Tibial nerve (tissue), 4 donors: ENCODE results near the gene AMBRA1. TPM values are rescaled to one million over a fixed set of nuclear protein-coding genes. Genes with fewer than 3 reads are reported as not detected.

Experiments
- DNase-seq, 2 donors: peaks; one replicate each; pipeline ENCODE4 v3.0.0-alpha.2; 2019; ENCODE audit warnings: low spot score in 2 of 2
- H3K27ac ChIP-seq, 4 donors: fragments of 200-600 bp; sonication (generic) in 3 of 4; one replicate each; pipeline ENCODE4 v1.5.1; 2017 to 2019; ENCODE audit warnings: mild to moderate bottlenecking in 1 of 4
- H3K27me3 ChIP-seq, 2 donors: fragments of 200-600 bp; sonication (generic) in 1 of 2; one replicate each; pipeline versions ENCODE4 v1.5.1 to v1.6.0; 2017 to 2019
- H3K36me3 ChIP-seq, 3 donors: fragments of 200-600 bp; sonication (generic); one replicate each; pipeline ENCODE4 v1.5.1; 2018 to 2019
- H3K4me1 ChIP-seq, 4 donors: fragments of 200-600 bp; sonication (generic) in 3 of 4; one replicate each; pipeline ENCODE4 v1.5.1; 2017 to 2019
- H3K4me3 ChIP-seq, 4 donors: fragments of 200-600 bp; sonication (generic) in 3 of 4; one replicate each; pipeline ENCODE4 v1.5.1; 2017 to 2019; ENCODE audit warnings: mild to moderate bottlenecking in 1 of 4, moderate library complexity in 1 of 4
- H3K9me3 ChIP-seq, 4 donors: fragments of 200-600 bp; sonication (generic) in 3 of 4; one replicate each; pipeline ENCODE4 v1.5.1; 2017 to 2019
- CTCF ChIP-seq, 5 experiments: fragments of 200-600 bp in 3 of 5; fragments of 450-650 bp in 2 of 5; sonication (generic) in 3 of 5; IDR thresholded peaks; one replicate each; pipeline ENCODE4 v1.5.1; 2016 to 2019; ENCODE audit warnings: antibody characterized with exemption in 5 of 5, mild to moderate bottlenecking in 3 of 5, moderate library complexity in 2 of 5
- EP300 ChIP-seq, 2 donors: sonication (generic); formaldehyde crosslinking; IDR thresholded peaks; one replicate each; pipeline ENCODE4 v1.6.1; 2017; ENCODE audit warnings: antibody characterized with exemption in 2 of 2, mild to moderate bottlenecking in 1 of 2
- POLR2A ChIP-seq, 2 donors: fragments of 450-650 bp; IDR thresholded peaks; one replicate each; pipeline ENCODE4 v1.6.1; 2017; ENCODE audit warnings: antibody characterized with exemption in 2 of 2, mild to moderate bottlenecking in 2 of 2, moderate library complexity in 2 of 2
- WGBS, 2 donors: methylation state at CpG; one replicate each; pipeline ENCODE4 v1.1.5; 2018; 5-methylcytosine and 5-hydroxymethylcytosine counted together
- total RNA-seq, 4 donors: library from RNA; depleted of rRNA; stranded (reverse); fragments of >200 nt; gene quantifications; one replicate each; pipeline ENCODE4 v1.1.0, GENCODE V29; 2016

Gene AMBRA1
- total RNA-seq, 4 donors from 2014 or later, result 31.0 to 43.7 (median 35.8) TPM

GRCh38 chr11:46363455-46364005 is 230.3 kb downstream of the AMBRA1 start:
- Histone ChIP-seq H3K27ac (peak overlapping the region in 2 of 4 donors; percentile 83 to 84), H3K4me1 (peaks cover 0 to 65% (median 40%) of the 10 kb centered on the region in 4 donors), H3K4me3 (peak overlapping the region in 1 of 4 donors; percentile 12), H3K9me3 (no peaks in the 10 kb centered on the region), H3K36me3 (peaks cover 0 to 2% (median 0%) of the 10 kb centered on the region in 3 donors), H3K27me3 (no peaks in the 10 kb centered on the region)
- 41 to 50% methylated on average over 8 to 21 of the region's 21 CpGs for WGBS, 2 donors
- TF ChIP-seq POLR2A (IDR thresholded peaks at IDR 0.05) (no peak), CTCF (IDR thresholded peaks at IDR 0.05) (peak in 2 of 5 experiments; percentile 12 to 22), EP300 (IDR thresholded peaks at IDR 0.05) (peak in 1 of 2 donors; percentile 32)
- DNase-seq, result no peak

GRCh38 chr11:46363031-46363407 is 230.8 kb downstream of the AMBRA1 start:
- Histone ChIP-seq H3K27me3 (no peaks in the 10 kb centered on the region), H3K36me3 (no peaks in the 10 kb centered on the region), H3K9me3 (no peaks in the 10 kb centered on the region), H3K27ac (peak overlapping the region in 3 of 4 donors; percentile 6 to 84 (median 83)), H3K4me3 (peak overlapping the region in 1 of 4 donors; percentile 12), H3K4me1 (peaks cover 0 to 63% (median 39%) of the 10 kb centered on the region in 4 donors)
- peak in 1 of 2 donors; percentile 41 for DNase-seq
- WGBS, 2 donors, result 43 to 58% methylated on average over 5 to 9 of the region's 9 CpGs
- TF ChIP-seq POLR2A (IDR thresholded peaks at IDR 0.05), result no peak
- no peak for TF ChIP-seq CTCF (IDR thresholded peaks at IDR 0.05)
- no peak for TF ChIP-seq EP300 (IDR thresholded peaks at IDR 0.05)

GRCh38 chr11:46362156-46363030 is 231.4 kb downstream of the AMBRA1 start:
- peak overlapping the region in 1 of 4 donors; percentile 37 for H3K4me3 ChIP-seq
- TF ChIP-seq POLR2A (IDR thresholded peaks at IDR 0.05) (no peak), EP300 (IDR thresholded peaks at IDR 0.05) (no peak), CTCF (IDR thresholded peaks at IDR 0.05) (no peak)
- no peaks in the 10 kb centered on the region for H3K36me3 ChIP-seq
- H3K27me3 ChIP-seq, result no peaks in the 10 kb centered on the region
- H3K4me1 ChIP-seq, result peaks cover 0 to 57% (median 33%) of the 10 kb centered on the region in 4 donors
- no peaks in the 10 kb centered on the region for H3K9me3 ChIP-seq
- 71 to 84% methylated on average over 12 to 18 of the region's 20 CpGs for WGBS, 2 donors
- H3K27ac ChIP-seq, result peak overlapping the region in 3 of 4 donors; percentile 66 to 84 (median 83)
- DNase-seq, result no peak

- TF ChIP-seq CTCF (IDR thresholded peaks at IDR 0.05) (no peak), POLR2A (IDR thresholded peaks at IDR 0.05) (peak in 1 of 2 donors; percentile 19), EP300 (IDR thresholded peaks at IDR 0.05) (peak in 1 of 2 donors; percentile 12)
- peak overlapping the region in 3 of 4 donors; percentile 15 to 37 (median 31) for H3K4me3 ChIP-seq
- H3K9me3 ChIP-seq, result no peaks in the 10 kb centered on the region
- H3K4me1 ChIP-seq, result peaks cover 0 to 55% (median 28%) of the 10 kb centered on the region in 4 donors
- peak overlapping the region; percentile 17 to 84 (median 77) for H3K27ac ChIP-seq
- H3K27me3 ChIP-seq, result no peaks in the 10 kb centered on the region
- WGBS, 2 donors, result 20 to 21% methylated on average over 16 to 26 of the region's 26 CpGs
- no peak for DNase-seq
- peaks cover 0 to 3% (median 0%) of the 10 kb centered on the region in 3 donors for H3K36me3 ChIP-seq
These were observed 232.3 kb downstream of the AMBRA1 start for GRCh38 chr11:46361283-46362155.
